Urinary bladder (tissue), 4 donors: ENCODE results near the gene ATN1. TPM values are rescaled to one million over a fixed set of nuclear protein-coding genes. Genes with fewer than 3 reads are reported as not detected.

Experiments used
- DNase-seq: peaks from one replicate; pipeline ENCODE4 v3.0.0-alpha.2; 2015; ENCODE audit errors: extremely low spot score
- H3K27ac ChIP-seq: one replicate; pipeline ENCODE4 v1.5.1; 2013; ENCODE audit warnings: low read depth, mild to moderate bottlenecking, moderate library complexity
- H3K36me3 ChIP-seq: one replicate; pipeline ENCODE4 v1.6.1; 2013; ENCODE audit warnings: mild to moderate bottlenecking, moderate library complexity; ENCODE audit not compliant: insufficient read depth
- H3K4me1 ChIP-seq: one replicate; pipeline ENCODE4 v1.6.1; 2013; ENCODE audit warnings: mild to moderate bottlenecking, moderate library complexity; ENCODE audit not compliant: insufficient read depth
- H3K4me3 ChIP-seq: one replicate; pipeline ENCODE4 v1.5.1; 2013; ENCODE audit warnings: low read depth, low read length
- WGBS: extraction: QIAGEN DNeasy Blood & Tissue Kit; methylation state at CpG from one replicate; pipeline ENCODE4 v1.1.7; 2013; 5-methylcytosine and 5-hydroxymethylcytosine counted together
- polyA plus RNA-seq: library from polyadenylated mRNA; stranded (reverse); fragments of 200-250 nt; gene quantifications from one replicate; pipeline ENCODE4 v1.2.3, GENCODE V29; 2013
- small RNA-seq: library from RNA; depleted of rRNA; stranded (forward); fragments of <200 nt; gene quantifications from one replicate; pipeline ENCODE3, GENCODE V24; 2014
- total RNA-seq: library from RNA; depleted of rRNA; stranded (reverse); fragments of >200 nt; gene quantifications from one replicate; pipeline ENCODE4 v1.2.3, GENCODE V29; 2014
- donor health status: healthy with polysubstance abuse.
- donor health status: healthy.

The ATN1 gene
- total and polyA plus RNA-seq, 2 donors: 18.2 to 151 TPM

GRCh38 chr12:6982532-6982931, 54.8 kb downstream of the ATN1 start:
- no peak overlapping the region for H3K27ac ChIP-seq
- peaks cover 5% of the 10 kb centered on the region for H3K36me3 ChIP-seq
- H3K4me3 ChIP-seq: no peak overlapping the region
- no peaks in the 10 kb centered on the region for H3K4me1 ChIP-seq
- 84% methylated on average over 7 of the region's 7 CpGs for WGBS
- no peak for DNase-seq

GRCh38 chr12:6987956-6988553, 60.3 kb downstream of the ATN1 start:
- Histone ChIP-seq H3K4me1 (no peaks in the 10 kb centered on the region), H3K4me3 (no peak overlapping the region), H3K36me3 (no peaks in the 10 kb centered on the region), H3K27ac (peak overlapping the region; percentile 67)
- WGBS: 65% methylated on average over 11 of the region's 11 CpGs
- DNase-seq: peak; percentile 64

Small RNAs within 50 kb of the gene (small RNA-seq; reads per million reads assigned to genes)
- gene MIR141 (124 reads per million, percentile 97 among the genes with 10 or more reads in this experiment), gene MIR200C (53.1 reads per million, percentile 96 among the genes with 10 or more reads in this experiment), gene RNU7-1 (not detected), gene SCARNA12 (0.62 reads per million, percentile 57 among the genes with 10 or more reads in this experiment)

Other genes with a start within 250 kb of the ATN1 start
- 19.9 TPM for gene ZNF384, start 238.6 kb upstream of the ATN1 start, total RNA-seq
- gene ZNF384, start 238.6 kb upstream of the ATN1 start, polyA plus RNA-seq: 49.0 TPM
- 1.1 TPM for gene PIANP, start 227.1 kb upstream of the ATN1 start, total RNA-seq
- 11.4 TPM for gene PIANP, start 227.1 kb upstream of the ATN1 start, polyA plus RNA-seq
- 35.6 TPM for gene COPS7A, start 203.9 kb upstream of the ATN1 start, total RNA-seq
- gene COPS7A, start 203.9 kb upstream of the ATN1 start, polyA plus RNA-seq: 88.2 TPM
- 51.0 TPM for gene MLF2, start 174.8 kb upstream of the ATN1 start, total RNA-seq
- gene MLF2, start 174.8 kb upstream of the ATN1 start, polyA plus RNA-seq: 240 TPM
- 62.4 TPM for gene PTMS, start 161.6 kb upstream of the ATN1 start, total RNA-seq
- gene PTMS, start 161.6 kb upstream of the ATN1 start, polyA plus RNA-seq: 619 TPM
- gene LAG3, start 155.4 kb upstream of the ATN1 start, total RNA-seq: 0.21 TPM
- gene LAG3, start 155.4 kb upstream of the ATN1 start, polyA plus RNA-seq: 1.6 TPM
- gene CD4, start 138.4 kb upstream of the ATN1 start, total RNA-seq: 11.5 TPM
- 21.5 TPM for gene CD4, start 138.4 kb upstream of the ATN1 start, polyA plus RNA-seq
- gene GPR162, start 106.1 kb upstream of the ATN1 start, total RNA-seq: 6.4 TPM
- gene GPR162, start 106.1 kb upstream of the ATN1 start, polyA plus RNA-seq: 18.4 TPM
- 40.1 TPM for gene P3H3, start 99.6 kb upstream of the ATN1 start, total RNA-seq
- gene P3H3, start 99.6 kb upstream of the ATN1 start, polyA plus RNA-seq: 46.3 TPM
- gene GNB3, start 87.0 kb upstream of the ATN1 start, total RNA-seq: 2.5 TPM
- gene GNB3, start 87.0 kb upstream of the ATN1 start, polyA plus RNA-seq: 4.6 TPM
- 12.3 TPM for gene CDCA3, start 76.7 kb upstream of the ATN1 start, total RNA-seq
- gene CDCA3, start 76.7 kb upstream of the ATN1 start, polyA plus RNA-seq: 1.0 TPM
- gene USP5, start 75.8 kb upstream of the ATN1 start, total RNA-seq: 29.0 TPM
- gene USP5, start 75.8 kb upstream of the ATN1 start, polyA plus RNA-seq: 60.1 TPM
- 331 TPM for gene TPI1, start 60.4 kb upstream of the ATN1 start, total RNA-seq
- gene TPI1, start 60.4 kb upstream of the ATN1 start, polyA plus RNA-seq: 708 TPM
- 3.2 TPM for gene SPSB2, start 54.7 kb upstream of the ATN1 start, total RNA-seq
- gene SPSB2, start 54.7 kb upstream of the ATN1 start, polyA plus RNA-seq: 12.3 TPM
- gene LRRC23, start 23.1 kb upstream of the ATN1 start, total RNA-seq: 9.2 TPM
- gene LRRC23, start 23.1 kb upstream of the ATN1 start, polyA plus RNA-seq: 9.4 TPM
- gene ENO2, start 13.4 kb upstream of the ATN1 start, total RNA-seq: 9.7 TPM
- gene ENO2, start 13.4 kb upstream of the ATN1 start, polyA plus RNA-seq: 68.4 TPM
- not detected for gene RNU7-1, start 15.9 kb downstream of the ATN1 start, total RNA-seq
- gene RNU7-1, start 15.9 kb downstream of the ATN1 start, polyA plus RNA-seq: not detected
- 182 TPM for gene C12orf57, start 16.1 kb downstream of the ATN1 start, total RNA-seq
- gene C12orf57, start 16.1 kb downstream of the ATN1 start, polyA plus RNA-seq: 566 TPM
- gene PTPN6, start 23.4 kb downstream of the ATN1 start, total RNA-seq: 6.1 TPM
- 17.2 TPM for gene PTPN6, start 23.4 kb downstream of the ATN1 start, polyA plus RNA-seq
- gene PHB2, start 42.7 kb downstream of the ATN1 start, total RNA-seq: 94.9 TPM
- 192 TPM for gene PHB2, start 42.7 kb downstream of the ATN1 start, polyA plus RNA-seq
- 25.4 TPM for gene EMG1, start 43.0 kb downstream of the ATN1 start, total RNA-seq
- gene EMG1, start 43.0 kb downstream of the ATN1 start, polyA plus RNA-seq: 25.9 TPM
- 20.7 TPM for gene LPCAT3, start 90.5 kb downstream of the ATN1 start, total RNA-seq
- gene LPCAT3, start 90.5 kb downstream of the ATN1 start, polyA plus RNA-seq: 48.1 TPM
- 196 TPM for gene C1S, start 132.8 kb downstream of the ATN1 start, total RNA-seq
- 918 TPM for gene C1S, start 132.8 kb downstream of the ATN1 start, polyA plus RNA-seq
- 174 TPM for gene C1R, start 164.5 kb downstream of the ATN1 start, total RNA-seq
- gene C1R, start 164.5 kb downstream of the ATN1 start, polyA plus RNA-seq: 1,192 TPM
- 20.6 TPM for gene C1RL, start 181.3 kb downstream of the ATN1 start, total RNA-seq
- 92.2 TPM for gene C1RL, start 181.3 kb downstream of the ATN1 start, polyA plus RNA-seq
- 2.6 TPM for gene RBP5, start 200.9 kb downstream of the ATN1 start, total RNA-seq
- gene RBP5, start 200.9 kb downstream of the ATN1 start, polyA plus RNA-seq: 5.9 TPM
- gene CLSTN3, start 202.4 kb downstream of the ATN1 start, total RNA-seq: 16.7 TPM
- gene CLSTN3, start 202.4 kb downstream of the ATN1 start, polyA plus RNA-seq: 20.9 TPM